Measurements from ENCODE around the gene SATB2.

DNA sequence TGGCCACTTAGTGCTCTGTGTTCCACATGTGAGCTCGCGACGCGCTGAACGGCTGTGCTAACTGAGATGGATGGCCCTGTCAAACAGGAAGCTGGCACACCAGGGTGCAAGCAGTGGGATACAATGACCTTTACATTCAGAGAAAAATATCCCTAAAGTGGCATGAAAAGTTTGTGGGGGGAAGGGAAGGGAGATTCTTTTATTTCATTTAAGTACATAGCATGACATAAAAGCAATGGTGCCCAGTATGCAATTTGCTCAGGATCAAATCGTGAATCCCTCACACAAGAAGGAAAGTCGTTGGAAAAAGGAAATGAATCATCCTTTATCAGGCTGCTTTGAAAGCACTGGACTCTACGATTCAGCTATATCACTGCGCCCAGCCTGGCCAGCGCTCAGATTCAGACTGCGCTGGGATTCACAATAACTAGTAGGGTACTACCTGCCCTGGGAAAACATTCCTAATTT, 26.0 kb downstream of the SATB2 start:
- no peak for TF ChIP-seq GATA2 (IDR thresholded peaks at IDR 0.05; ENCODE audit: low read depth, low read length)
- no peak for TF ChIP-seq GATA3 (IDR thresholded peaks at IDR 0.05; ENCODE audit: low read depth, low read length)

Data from SH-SY5Y (cell line).